SH-SY5Y (cell line): ENCODE measurements around the gene NAALADL2.
A peak's percentile ranks its signal among the peaks of the same experiment; 100 is the strongest.

ENCODE experiments used
- GATA2 ChIP-seq: IDR thresholded peaks from 2 replicates; pipeline ENCODE4 v1.6.1; 2011; ENCODE audit warnings: mild to moderate bottlenecking, low read depth, low read length
- GATA3 ChIP-seq: IDR thresholded peaks from 2 replicates; pipeline ENCODE4 v1.6.1; 2011; ENCODE audit warnings: low read depth, mild to moderate bottlenecking, low read length, moderate library complexity

Gene NAALADL2

GRCh38 chr3:174862666-174863065, 3.5 kb downstream of the NAALADL2 start:
- TF ChIP-seq GATA3 (no peak), GATA2 (no peak)

GRCh38 chr3:174863488-174863887, 4.4 kb downstream of the NAALADL2 start:
- TF ChIP-seq GATA2 (no peak), GATA3 (no peak)

- TF ChIP-seq GATA3 (no peak), GATA2 (no peak)
Measured at GRCh38 chr3:174869448-174869847, 10.3 kb downstream of the NAALADL2 start.

- TF ChIP-seq GATA2 (no peak), GATA3 (no peak)
Measured at GRCh38 chr3:174873832-174874657, 14.9 kb downstream of the NAALADL2 start.

- no peak for TF ChIP-seq GATA3
- no peak for TF ChIP-seq GATA2
Measured at GRCh38 chr3:174882789-174883188, 23.7 kb downstream of the NAALADL2 start.

- TF ChIP-seq GATA3 (no peak), GATA2 (no peak)
Measured at GRCh38 chr3:174883881-174884675, 24.9 kb downstream of the NAALADL2 start.

- TF ChIP-seq GATA3 (no peak), GATA2 (no peak)
Measured at GRCh38 chr3:174884776-174885568, 25.8 kb downstream of the NAALADL2 start.

GRCh38 chr3:174891524-174892203, 32.5 kb downstream of the NAALADL2 start:
- TF ChIP-seq GATA2 (no peak), GATA3 (no peak)

GRCh38 chr3:174907027-174907426, 47.9 kb downstream of the NAALADL2 start:
- TF ChIP-seq GATA3 (no peak), GATA2 (no peak)

- no peak for TF ChIP-seq GATA2
- no peak for TF ChIP-seq GATA3
Measured at GRCh38 chr3:174907628-174908407, 48.7 kb downstream of the NAALADL2 start.

GRCh38 chr3:174931473-174932353, 72.6 kb downstream of the NAALADL2 start:
- TF ChIP-seq GATA2 (no peak), GATA3 (no peak)

- no peak for TF ChIP-seq GATA2
- TF ChIP-seq GATA3, result no peak
Measured at GRCh38 chr3:174936590-174936989, 77.5 kb downstream of the NAALADL2 start.

GRCh38 chr3:174937478-174937877, 78.3 kb downstream of the NAALADL2 start:
- no peak for TF ChIP-seq GATA2
- peak; percentile 44; the same call in 1 of the 2 replicates for TF ChIP-seq GATA3
